Hippocampal formation (tissue), 2 donors: ENCODE data around the gene CELSR2.

ENCODE experiments used
- DNase-seq, 2 donors: peaks; one replicate each; lab custom pipeline; 2025; lab: John Stamatoyannopoulos, UW

The CELSR2 gene

DNA sequence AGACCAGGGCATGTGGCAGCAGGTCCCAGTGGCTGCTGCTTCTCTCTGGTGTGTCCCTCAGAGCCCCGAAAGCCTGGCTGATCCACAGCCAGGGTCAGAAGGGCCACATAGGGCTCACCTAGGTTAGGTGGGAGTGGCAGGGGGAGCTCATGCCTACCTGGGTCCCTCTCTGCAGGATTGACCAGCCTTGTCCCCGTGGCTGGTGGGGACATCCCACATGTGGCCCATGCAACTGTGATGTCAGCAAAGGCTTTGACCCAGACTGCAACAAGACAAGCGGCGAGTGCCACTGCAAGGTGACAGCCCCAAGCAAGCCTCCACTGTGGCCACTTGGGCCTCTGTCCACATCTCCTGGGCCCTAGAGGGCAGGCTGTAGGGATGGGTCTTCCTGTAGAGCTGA, 15.7 kb downstream of the CELSR2 start:
- no peak for DNase-seq

GRCh38 chr1:109265741-109266330, 16.5 kb downstream of the CELSR2 start:
- no peak for DNase-seq

GRCh38 chr1:109266965-109267364, 17.6 kb downstream of the CELSR2 start:
- DNase-seq = peak in 1 of 2 donors; percentile 31

GRCh38 chr1:109267743-109268300, 18.5 kb downstream of the CELSR2 start:
- no peak for DNase-seq

- no peak for DNase-seq
Measured at GRCh38 chr1:109268431-109269211, 19.3 kb downstream of the CELSR2 start.

DNA sequence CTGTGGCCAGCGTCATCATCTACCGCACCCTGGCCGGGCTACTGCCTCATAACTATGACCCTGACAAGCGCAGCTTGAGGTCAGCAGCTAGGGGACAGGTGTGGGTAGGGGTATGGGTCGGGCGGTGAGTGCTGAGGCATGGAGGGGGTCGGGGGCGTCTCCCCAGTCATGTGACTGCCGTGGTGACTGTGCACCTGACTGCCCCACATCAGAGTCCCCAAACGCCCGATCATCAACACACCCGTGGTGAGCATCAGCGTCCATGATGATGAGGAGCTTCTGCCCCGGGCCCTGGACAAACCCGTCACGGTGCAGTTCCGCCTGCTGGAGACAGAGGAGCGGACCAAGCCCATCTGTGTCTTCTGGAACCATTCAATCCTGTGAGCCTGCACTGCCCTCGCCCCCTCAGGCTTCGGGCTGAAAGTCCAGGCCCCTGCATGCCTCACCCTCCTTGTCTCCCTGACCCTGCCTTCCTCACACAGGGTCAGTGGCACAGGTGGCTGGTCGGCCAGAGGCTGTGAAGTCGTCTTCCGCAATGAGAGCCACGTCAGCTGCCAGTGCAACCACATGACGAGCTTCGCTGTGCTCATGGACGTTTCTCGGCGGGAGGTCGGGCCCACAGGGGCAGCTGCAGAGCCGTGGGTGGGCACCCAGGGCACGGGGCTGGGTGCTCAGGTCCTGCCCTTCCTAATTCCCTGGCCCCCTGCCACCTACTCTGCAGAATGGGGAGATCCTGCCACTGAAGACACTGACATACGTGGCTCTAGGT, 20.1 kb downstream of the CELSR2 start:
- DNase-seq = no peak

- DNase-seq = no peak
Measured at GRCh38 chr1:109269981-109270622, 20.8 kb downstream of the CELSR2 start.

GRCh38 chr1:109270623-109271317, 21.4 kb downstream of the CELSR2 start:
- no peak for DNase-seq

DNA sequence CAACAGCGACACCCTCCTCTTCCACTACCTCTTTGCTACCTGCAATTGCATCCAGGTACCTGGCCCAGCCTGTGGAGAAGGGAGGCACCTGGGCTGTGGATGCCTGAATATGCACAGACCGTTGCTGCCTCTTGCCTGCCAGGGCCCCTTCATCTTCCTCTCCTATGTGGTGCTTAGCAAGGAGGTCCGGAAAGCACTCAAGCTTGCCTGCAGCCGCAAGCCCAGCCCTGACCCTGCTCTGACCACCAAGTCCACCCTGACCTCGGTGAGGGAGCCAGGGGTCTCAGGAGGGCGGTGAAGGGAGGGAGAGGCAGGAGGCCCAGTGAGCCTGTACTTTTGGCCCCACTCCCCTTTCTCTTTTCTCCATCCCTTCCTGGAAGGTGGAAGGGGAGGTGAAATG, 22.1 kb downstream of the CELSR2 start:
- DNase-seq = no peak

GRCh38 chr1:109272021-109272799, 22.9 kb downstream of the CELSR2 start:
- no peak for DNase-seq

- DNase-seq = no peak
Measured at GRCh38 chr1:109272831-109273547, 23.6 kb downstream of the CELSR2 start.

DNA sequence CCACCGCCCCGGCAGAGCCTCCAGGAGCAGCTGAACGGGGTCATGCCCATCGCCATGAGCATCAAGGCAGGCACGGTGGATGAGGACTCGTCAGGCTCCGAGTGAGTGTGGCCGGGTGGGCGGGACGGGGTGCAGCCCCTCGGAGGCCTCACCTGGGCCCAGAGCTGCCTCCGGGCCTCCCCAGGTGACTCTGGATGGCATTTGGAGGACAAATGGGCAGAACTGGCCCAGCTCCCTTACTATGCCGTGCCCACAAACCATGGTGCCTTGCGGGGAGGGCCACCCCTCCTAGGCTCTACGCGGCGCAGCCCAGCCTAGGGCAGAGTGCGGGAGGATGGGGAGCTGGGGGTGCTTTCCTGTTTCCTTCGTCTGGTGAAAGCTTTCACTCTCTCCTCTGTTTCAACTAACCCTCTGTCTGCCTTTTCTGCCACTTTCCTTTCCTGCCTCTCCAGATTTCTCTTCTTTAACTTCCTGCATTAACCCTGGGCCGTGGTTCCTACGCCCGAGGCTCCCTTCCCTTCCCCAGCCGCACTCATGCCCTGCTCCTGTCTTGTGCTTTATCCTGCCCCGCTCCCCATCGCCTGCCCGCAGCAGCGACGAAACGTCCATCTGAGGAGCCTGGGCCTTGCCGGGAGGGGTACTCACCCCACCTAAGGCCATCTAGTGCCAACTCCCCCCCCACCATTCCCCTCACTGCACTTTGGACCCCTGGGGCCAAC, 24.4 kb downstream of the CELSR2 start:
- DNase-seq = no peak

DNA sequence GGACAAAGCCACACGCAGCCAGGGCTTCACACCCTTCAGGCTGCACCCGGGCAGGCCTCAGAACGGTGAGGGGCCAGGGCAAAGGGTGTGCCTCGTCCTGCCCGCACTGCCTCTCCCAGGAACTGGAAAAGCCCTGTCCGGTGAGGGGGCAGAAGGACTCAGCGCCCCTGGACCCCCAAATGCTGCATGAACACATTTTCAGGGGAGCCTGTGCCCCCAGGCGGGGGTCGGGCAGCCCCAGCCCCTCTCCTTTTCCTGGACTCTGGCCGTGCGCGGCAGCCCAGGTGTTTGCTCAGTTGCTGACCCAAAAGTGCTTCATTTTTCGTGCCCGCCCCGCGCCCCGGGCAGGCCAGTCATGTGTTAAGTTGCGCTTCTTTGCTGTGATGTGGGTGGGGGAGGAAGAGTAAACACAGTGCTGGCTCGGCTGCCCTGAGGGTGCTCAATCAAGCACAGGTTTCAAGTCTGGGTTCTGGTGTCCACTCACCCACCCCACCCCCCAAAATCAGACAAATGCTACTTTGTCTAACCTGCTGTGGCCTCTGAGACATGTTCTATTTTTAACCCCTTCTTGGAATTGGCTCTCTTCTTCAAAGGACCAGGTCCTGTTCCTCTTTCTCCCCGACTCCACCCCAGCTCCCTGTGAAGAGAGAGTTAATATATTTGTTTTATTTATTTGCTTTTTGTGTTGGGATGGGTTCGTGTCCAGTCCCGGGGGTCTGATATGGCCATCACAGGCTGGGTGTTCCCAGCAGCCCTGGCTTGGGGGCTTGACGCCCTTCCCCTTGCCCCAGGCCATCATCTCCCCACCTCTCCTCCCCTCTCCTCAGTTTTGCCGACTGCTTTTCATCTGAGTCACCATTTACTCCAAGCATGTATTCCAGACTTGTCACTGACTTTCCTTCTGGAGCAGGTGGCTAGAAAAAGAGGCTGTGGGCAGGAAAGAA, 25.5 kb downstream of the CELSR2 start:
- DNase-seq = no peak

DNA sequence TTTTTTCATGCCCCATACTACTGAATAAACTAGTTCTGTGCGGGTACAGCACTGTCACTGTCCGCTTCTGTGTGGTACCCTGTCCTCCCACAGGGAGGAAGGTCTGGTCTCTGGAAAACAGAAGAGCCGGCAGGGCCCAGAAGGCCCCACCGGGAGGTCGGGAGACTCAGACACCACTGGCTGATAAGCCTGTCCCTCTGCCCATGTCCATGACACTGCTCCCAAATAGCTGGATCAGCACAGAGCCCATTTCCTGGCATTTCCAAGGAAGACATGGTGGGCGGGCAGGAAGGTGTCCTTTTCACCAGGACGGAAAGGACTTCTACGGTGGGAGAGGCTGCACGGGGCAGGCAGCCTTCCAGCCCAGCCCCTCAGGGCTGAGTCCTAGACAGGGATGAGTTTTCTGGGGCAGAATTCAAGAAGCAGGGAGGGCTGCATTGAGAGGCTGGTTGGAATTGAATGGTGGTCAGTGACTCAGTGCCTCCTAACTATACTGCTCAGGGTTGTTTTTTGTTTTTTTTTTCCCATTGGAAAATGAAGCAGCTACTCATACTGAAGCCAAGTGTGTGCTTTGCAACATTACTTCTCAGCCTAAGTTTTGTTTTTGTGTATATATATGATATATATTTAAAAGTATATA, 26.5 kb downstream of the CELSR2 start:
- DNase-seq = no peak

- DNase-seq = peak; percentile 57 to 73
Measured at GRCh38 chr1:109277434-109278204, 28.3 kb downstream of the CELSR2 start.

DNA sequence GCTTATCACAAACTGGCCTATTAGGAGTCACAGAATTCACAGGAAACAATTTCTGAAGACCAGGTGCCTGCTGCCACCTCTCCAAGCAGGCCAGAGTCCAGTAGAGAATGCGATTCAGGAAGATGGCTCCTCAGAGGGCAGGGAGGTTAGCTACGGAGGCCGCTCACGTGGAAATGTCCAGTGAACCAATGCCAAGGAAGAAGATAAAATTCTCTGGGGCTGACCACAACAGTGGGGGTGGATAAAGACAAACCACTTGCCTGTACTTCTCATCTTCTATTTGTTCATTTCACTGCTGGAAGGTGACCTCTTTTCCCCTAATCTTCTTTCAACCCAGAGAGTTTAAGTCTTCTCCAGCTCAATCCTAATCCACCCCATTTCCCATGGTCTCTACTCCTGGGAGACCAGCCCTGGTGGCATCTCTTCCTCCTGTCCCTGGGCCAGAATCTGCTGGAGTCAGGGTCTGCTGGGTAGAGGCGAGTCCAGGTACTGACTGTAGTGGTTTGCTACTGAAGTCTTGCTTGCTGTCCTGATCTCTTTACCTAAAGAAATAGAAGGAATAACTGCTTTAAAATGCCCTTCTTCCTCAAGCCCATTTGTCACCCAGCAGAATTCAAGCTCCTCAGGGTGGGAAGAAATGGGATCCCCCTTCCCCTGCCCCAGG, 30.4 kb downstream of the CELSR2 start:
- no peak for DNase-seq
